ENCODE measurements around the gene ZSCAN30.

The ZSCAN30 gene

GRCh38 chr18:35290094-35290735 is at the start of gene ZSCAN30:
ZSCAN30 (minus strand) TSS chr18:35290229; CDS start chr18:35264352, 25,877 bp downstream.
- peaks cover 10% of the 10 kb centered on the region for H3K9me3 Mint-ChIP-seq
- intact Hi-C loops (cut with micrococcal nuclease), result loop anchor here (1.0 kb wide), 3 partner anchors 50 to 86 kb away; partner anchors contain the start of gene ZNF24
- peaks cover 26% of the 10 kb centered on the region for H3K4me1 Mint-ChIP-seq (ENCODE audit: low read depth)
- no peaks in the 10 kb centered on the region for H3K27me3 Mint-ChIP-seq
- H3K4me3 Mint-ChIP-seq, result peak within 1 kb of the TSS; percentile 96
- peaks cover 56% of the 10 kb centered on the region for H3K36me3 Mint-ChIP-seq (ENCODE audit: low read depth)
- peak within 1 kb of the TSS; percentile 90 for H3K27ac Mint-ChIP-seq

- no peaks in the 10 kb centered on the region for H3K36me3 Mint-ChIP-seq (ENCODE audit: low read depth)
- intact Hi-C loops (cut with micrococcal nuclease), result no loop called here
These were observed 47.3 kb upstream of the ZSCAN30 start for GRCh38 chr18:35337286-35337685.

DNA sequence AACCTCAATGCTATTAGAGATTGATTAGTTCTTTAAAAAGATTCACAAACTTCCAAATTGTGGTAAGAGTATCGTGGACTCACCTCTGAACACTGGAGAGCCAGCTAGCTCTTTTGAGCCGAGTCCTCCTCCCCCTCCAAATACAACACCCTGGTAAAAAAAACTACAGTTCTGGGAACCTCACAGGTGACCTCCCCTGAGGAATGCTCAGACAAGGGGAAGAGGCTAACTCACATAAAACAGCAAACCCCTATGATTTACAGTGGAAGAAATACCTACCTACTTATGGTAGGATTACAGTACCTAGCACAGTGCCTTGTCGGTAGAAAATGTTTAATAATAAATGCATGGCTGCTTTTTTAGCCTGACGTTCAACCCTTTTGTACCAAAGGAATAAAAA is 45.8 kb upstream of the ZSCAN30 start:
- intact Hi-C loops (cut with micrococcal nuclease), result no loop called here
- Mint-ChIP-seq H3K27ac (no peak overlapping the region), H3K4me1 (ENCODE audit: low read depth) (peaks cover 20% of the 10 kb centered on the region), H3K9me3 (no peaks in the 10 kb centered on the region), H3K27me3 (no peaks in the 10 kb centered on the region), H3K36me3 (ENCODE audit: low read depth) (no peaks in the 10 kb centered on the region), H3K4me3 (no peak overlapping the region)

More at GRCh38 chr18:35337286-35337685, 47.3 kb upstream of the ZSCAN30 start:
- no peak overlapping the region for H3K4me3 Mint-ChIP-seq
- no peaks in the 10 kb centered on the region for H3K27me3 Mint-ChIP-seq
- no peak overlapping the region for H3K27ac Mint-ChIP-seq
- H3K9me3 Mint-ChIP-seq, result no peaks in the 10 kb centered on the region
- peaks cover 20% of the 10 kb centered on the region for H3K4me1 Mint-ChIP-seq (ENCODE audit: low read depth)

- Mint-ChIP-seq H3K27me3 (no peaks in the 10 kb centered on the region), H3K4me1 (ENCODE audit: low read depth) (peaks cover 11% of the 10 kb centered on the region), H3K4me3 (no peak overlapping the region), H3K9me3 (no peaks in the 10 kb centered on the region), H3K27ac (no peak overlapping the region), H3K36me3 (ENCODE audit: low read depth) (no peaks in the 10 kb centered on the region)
- intact Hi-C loops (cut with micrococcal nuclease), result no loop called here
These were observed 44.8 kb upstream of the ZSCAN30 start for GRCh38 chr18:35334821-35335220.

- no peaks in the 10 kb centered on the region for H3K36me3 Mint-ChIP-seq (ENCODE audit: low read depth)
- intact Hi-C loops (cut with micrococcal nuclease), result no loop called here
- H3K27me3 Mint-ChIP-seq, result no peaks in the 10 kb centered on the region
- peaks cover 5% of the 10 kb centered on the region for H3K4me1 Mint-ChIP-seq (ENCODE audit: low read depth)
- H3K9me3 Mint-ChIP-seq, result no peaks in the 10 kb centered on the region
- no peak overlapping the region for H3K4me3 Mint-ChIP-seq
- H3K27ac Mint-ChIP-seq, result no peak overlapping the region
These were observed 44.2 kb upstream of the ZSCAN30 start for GRCh38 chr18:35334212-35334611.

DNA sequence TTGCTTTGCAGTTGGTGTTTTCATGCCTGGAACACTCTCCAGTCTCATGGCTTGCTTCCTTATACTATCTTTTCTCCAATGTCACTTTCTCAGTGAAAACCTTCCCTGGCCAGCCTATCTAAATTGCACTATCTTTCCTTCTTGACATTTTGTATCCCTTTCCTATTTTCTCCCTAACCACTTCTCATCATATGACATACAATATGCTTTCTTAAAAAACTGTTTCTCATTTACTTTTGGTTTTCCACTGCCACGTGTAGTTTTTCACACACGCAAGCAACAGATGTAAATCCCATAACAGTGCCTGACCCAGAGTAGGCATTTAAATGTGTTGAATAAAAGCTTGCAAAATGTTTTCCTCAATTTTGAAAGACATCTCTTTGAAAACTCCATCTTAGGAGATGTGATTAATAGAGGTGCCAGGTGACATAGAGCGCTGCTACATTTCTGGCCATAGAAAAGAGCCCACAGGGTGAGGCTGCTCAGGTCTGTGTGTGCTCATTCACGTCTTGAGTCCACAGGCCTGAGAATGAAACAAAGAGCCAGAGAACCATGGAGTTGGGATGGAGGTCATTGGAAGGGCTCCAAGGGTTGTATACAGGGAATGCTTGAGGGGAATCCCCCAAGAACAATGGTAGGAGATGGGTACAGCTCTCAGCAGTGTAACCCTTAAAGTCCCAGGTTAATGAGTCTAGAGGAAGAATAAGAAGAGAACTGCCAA is 41.5 kb upstream of the ZSCAN30 start:
- Mint-ChIP-seq H3K27ac (no peak overlapping the region), H3K4me3 (no peak overlapping the region), H3K36me3 (ENCODE audit: low read depth) (no peaks in the 10 kb centered on the region), H3K9me3 (no peaks in the 10 kb centered on the region), H3K4me1 (ENCODE audit: low read depth) (peaks cover 4% of the 10 kb centered on the region), H3K27me3 (no peaks in the 10 kb centered on the region)
- intact Hi-C loops (cut with micrococcal nuclease), result no loop called here

- Mint-ChIP-seq H3K27ac (no peak overlapping the region), H3K9me3 (no peaks in the 10 kb centered on the region), H3K4me3 (no peak overlapping the region)
These were observed 38.8 kb upstream of the ZSCAN30 start for GRCh38 chr18:35328868-35329267.

GRCh38 chr18:35326695-35327387 is 36.8 kb upstream of the ZSCAN30 start:
- Mint-ChIP-seq H3K9me3 (no peaks in the 10 kb centered on the region), H3K4me1 (ENCODE audit: low read depth) (no peaks in the 10 kb centered on the region)
- intact Hi-C loops (cut with micrococcal nuclease), result no loop called here

More at GRCh38 chr18:35328868-35329267, 38.8 kb upstream of the ZSCAN30 start:
- no peaks in the 10 kb centered on the region for H3K27me3 Mint-ChIP-seq
- intact Hi-C loops (cut with micrococcal nuclease), result no loop called here
- H3K36me3 Mint-ChIP-seq (ENCODE audit: low read depth), result no peaks in the 10 kb centered on the region
- H3K4me1 Mint-ChIP-seq (ENCODE audit: low read depth), result no peaks in the 10 kb centered on the region

DNA sequence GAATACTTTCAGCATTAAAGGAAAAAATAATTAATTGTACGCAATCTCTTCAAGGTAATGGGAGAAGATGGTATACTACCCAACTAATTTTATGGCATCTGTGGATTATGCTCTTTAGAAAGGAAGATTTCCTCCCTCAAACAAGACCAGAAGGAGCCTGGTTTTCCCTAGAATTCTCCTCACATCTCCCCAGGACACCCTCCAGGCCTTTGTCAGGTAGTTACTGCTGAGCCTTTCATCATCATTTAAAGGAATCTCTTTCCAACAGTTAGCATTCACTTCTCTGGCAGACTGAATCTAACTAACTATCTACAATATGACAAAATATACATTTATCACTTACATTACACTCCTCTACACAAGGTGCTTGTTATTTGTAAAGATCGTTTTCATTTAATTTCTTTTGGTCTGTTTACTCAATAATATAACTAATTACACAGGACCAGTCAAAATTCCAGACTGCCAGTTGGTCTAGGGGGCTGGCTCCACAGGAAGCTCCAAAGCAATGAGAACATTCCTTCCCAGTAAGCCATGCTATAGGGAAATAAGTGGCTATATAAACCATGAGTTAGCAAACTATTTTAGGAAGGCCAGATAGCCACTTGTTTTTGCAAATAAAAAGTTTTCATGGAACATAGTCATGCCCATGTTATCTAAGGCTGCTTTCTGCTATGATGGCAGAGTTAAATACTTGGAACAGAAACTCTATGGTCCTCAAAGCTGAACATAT is 35.1 kb upstream of the ZSCAN30 start:
- H3K36me3 Mint-ChIP-seq (ENCODE audit: low read depth), result no peaks in the 10 kb centered on the region
- H3K27me3 Mint-ChIP-seq, result no peaks in the 10 kb centered on the region
- no peak overlapping the region for H3K4me3 Mint-ChIP-seq
- no peaks in the 10 kb centered on the region for H3K9me3 Mint-ChIP-seq
- no peaks in the 10 kb centered on the region for H3K4me1 Mint-ChIP-seq (ENCODE audit: low read depth)
- intact Hi-C loops (cut with micrococcal nuclease), result no loop called here
- no peak overlapping the region for H3K27ac Mint-ChIP-seq

More at GRCh38 chr18:35326695-35327387, 36.8 kb upstream of the ZSCAN30 start:
- Mint-ChIP-seq H3K36me3 (ENCODE audit: low read depth) (no peaks in the 10 kb centered on the region), H3K27ac (no peak overlapping the region), H3K27me3 (no peaks in the 10 kb centered on the region), H3K4me3 (no peak overlapping the region)

DNA sequence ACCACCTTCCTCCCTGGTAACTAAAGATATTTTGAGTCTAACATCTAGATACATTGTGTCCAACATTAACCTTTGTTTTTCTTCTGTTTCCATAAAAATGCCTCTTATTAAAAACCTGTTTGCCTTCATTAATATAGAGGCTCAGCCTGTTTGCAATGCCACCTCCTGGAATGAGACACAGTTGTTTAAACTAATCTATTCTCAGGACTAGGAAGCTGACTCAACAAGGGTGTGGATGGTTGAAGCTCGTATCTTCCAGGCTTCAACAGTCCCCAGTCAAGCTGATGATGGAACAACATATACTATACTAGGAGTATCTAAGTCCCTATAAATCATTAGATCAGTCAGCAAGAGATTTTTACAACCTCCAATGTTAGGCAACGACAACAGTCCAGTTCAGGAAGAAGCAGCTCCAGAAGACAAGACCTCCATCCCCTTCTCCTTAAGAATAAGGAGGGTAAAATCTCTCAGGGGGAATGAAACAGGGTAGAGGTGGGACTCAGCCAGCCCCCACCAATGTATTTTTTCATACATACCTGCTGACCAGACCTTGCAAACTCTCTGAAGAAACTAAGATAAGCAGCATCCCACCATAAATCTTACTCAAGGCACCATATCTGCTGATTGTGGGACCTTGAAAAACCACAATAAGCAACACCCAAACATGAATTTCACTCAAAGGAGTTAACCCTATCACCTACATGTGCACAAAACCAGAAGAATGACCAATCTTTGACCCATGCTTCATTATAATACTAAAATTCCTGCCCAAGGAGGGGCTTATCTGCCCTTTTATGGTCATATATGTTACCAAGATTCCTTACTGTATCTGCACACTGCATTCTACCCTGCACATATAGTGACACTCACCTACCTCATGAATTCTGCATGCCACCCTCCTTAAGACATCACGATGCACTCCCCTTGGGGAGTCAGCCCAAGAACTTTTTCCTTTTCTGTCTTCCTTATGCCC is 32.7 kb upstream of the ZSCAN30 start:
- intact Hi-C loops (cut with micrococcal nuclease), result no loop called here
- H3K27ac Mint-ChIP-seq, result no peak overlapping the region

GRCh38 chr18:35311496-35311895 is 21.5 kb upstream of the ZSCAN30 start:
- Mint-ChIP-seq H3K4me3 (no peak overlapping the region), H3K27me3 (no peaks in the 10 kb centered on the region), H3K4me1 (ENCODE audit: low read depth) (no peaks in the 10 kb centered on the region), H3K36me3 (ENCODE audit: low read depth) (peaks cover 29% of the 10 kb centered on the region), H3K9me3 (peaks cover 71% of the 10 kb centered on the region), H3K27ac (no peak overlapping the region)
- intact Hi-C loops (cut with micrococcal nuclease), result no loop called here

More for the DNA sequence above, 32.7 kb upstream of the ZSCAN30 start:
- no peak overlapping the region for H3K4me3 Mint-ChIP-seq
- H3K36me3 Mint-ChIP-seq (ENCODE audit: low read depth), result no peaks in the 10 kb centered on the region
- no peaks in the 10 kb centered on the region for H3K9me3 Mint-ChIP-seq
- no peaks in the 10 kb centered on the region for H3K27me3 Mint-ChIP-seq
- no peaks in the 10 kb centered on the region for H3K4me1 Mint-ChIP-seq (ENCODE audit: low read depth)

- Mint-ChIP-seq H3K36me3 (ENCODE audit: low read depth) (peaks cover 76% of the 10 kb centered on the region), H3K4me1 (ENCODE audit: low read depth) (no peaks in the 10 kb centered on the region), H3K4me3 (no peak overlapping the region), H3K27ac (no peak overlapping the region), H3K27me3 (no peaks in the 10 kb centered on the region), H3K9me3 (peaks cover 81% of the 10 kb centered on the region)
- intact Hi-C loops (cut with micrococcal nuclease), result no loop called here
These were observed 16.7 kb upstream of the ZSCAN30 start for GRCh38 chr18:35306588-35307250.

Data from dendritic cell treated with granulocyte-macrophage colony-stimulating factor and Interleukin-4, amounts not matched to agents 40 ng/mL and 50 ng/mL, for 4 days (primary cell).